Activated CD4-positive, alpha-beta T cell treated with anti-CD3 and anti-CD28 coated beads, Interleukin-2, amount 10 ng/mL, durations not matched to agents 24 days and 14 days (primary cell): ENCODE data around the gene FNDC3B. TPM values are rescaled to one million over a fixed set of nuclear protein-coding genes. Genes with fewer than 3 reads are reported as not detected.
A peak's percentile ranks its signal among the peaks of the same experiment; 100 is the strongest.
"Not testable (repeated sequence)": the region's sequence is repeated elsewhere in the genome, so short reads cannot be mapped to it uniquely, and the experiment has no call there.

ENCODE experiments used
- DNase-seq: peaks from one replicate; pipeline ENCODE4 v3.0.0; 2022
- H3K27ac Mint-ChIP-seq: one replicate; pipeline ENCODE4 v1.8.0; 2022; ENCODE audit warnings: mild to moderate bottlenecking, mixed read lengths
- H3K27me3 Mint-ChIP-seq: one replicate; pipeline ENCODE4 v1.8.0; 2022; ENCODE audit warnings: mixed read lengths
- H3K36me3 Mint-ChIP-seq: one replicate; pipeline ENCODE4 v1.8.0; 2022; ENCODE audit warnings: low read depth, mild to moderate bottlenecking, mixed read lengths
- H3K4me1 Mint-ChIP-seq: one replicate; pipeline ENCODE4 v1.8.0; 2021; ENCODE audit warnings: mixed read lengths
- H3K4me3 Mint-ChIP-seq: one replicate; pipeline ENCODE4 v1.8.0; 2022; ENCODE audit warnings: mild to moderate bottlenecking, moderate library complexity, mixed read lengths
- H3K9me3 Mint-ChIP-seq: one replicate; pipeline ENCODE4 v1.8.0; 2021; ENCODE audit warnings: mixed read lengths
- intact Hi-C: fragments of 100-400 bp; cut with micrococcal nuclease; formaldehyde crosslinking; loops from one replicate; pipeline ENCODE4 v1.15.1; 2023
- total RNA-seq: library from RNA; stranded (reverse); gene quantifications from 2 replicates; pipeline ENCODE4 v1.2.3, GENCODE V29; 2022

The FNDC3B gene
- total RNA-seq, 1 donor from 2014 or later: 19.6 TPM

DNA sequence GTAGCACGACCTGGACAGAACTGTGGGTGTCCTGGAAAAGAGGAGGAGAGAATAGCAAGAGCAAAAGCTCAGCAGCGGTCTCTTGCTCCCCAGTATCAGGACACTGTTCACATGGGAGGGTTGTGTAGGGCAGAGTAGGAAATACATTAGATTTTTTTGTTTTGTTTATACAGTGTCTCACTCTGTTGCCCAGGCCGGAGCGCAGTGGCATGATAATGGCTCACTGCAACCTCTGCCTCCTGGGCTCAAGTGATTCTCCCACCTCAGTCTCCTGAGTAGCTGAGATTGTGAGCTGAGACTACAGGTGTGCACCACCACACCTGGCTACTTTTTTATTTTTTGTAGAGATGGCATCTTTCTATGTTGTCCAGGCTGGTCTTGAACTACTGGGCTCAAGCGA, 53.3 kb downstream of the FNDC3B start:
- Mint-ChIP-seq H3K36me3 (peaks cover 3% of the 10 kb centered on the region), H3K4me3 (no peak overlapping the region), H3K9me3 (no peaks in the 10 kb centered on the region), H3K27ac (no peak overlapping the region), H3K27me3 (no peaks in the 10 kb centered on the region), H3K4me1 (peaks cover 46% of the 10 kb centered on the region)
- intact Hi-C loops: no loop called here
- DNase-seq: no peak

DNA sequence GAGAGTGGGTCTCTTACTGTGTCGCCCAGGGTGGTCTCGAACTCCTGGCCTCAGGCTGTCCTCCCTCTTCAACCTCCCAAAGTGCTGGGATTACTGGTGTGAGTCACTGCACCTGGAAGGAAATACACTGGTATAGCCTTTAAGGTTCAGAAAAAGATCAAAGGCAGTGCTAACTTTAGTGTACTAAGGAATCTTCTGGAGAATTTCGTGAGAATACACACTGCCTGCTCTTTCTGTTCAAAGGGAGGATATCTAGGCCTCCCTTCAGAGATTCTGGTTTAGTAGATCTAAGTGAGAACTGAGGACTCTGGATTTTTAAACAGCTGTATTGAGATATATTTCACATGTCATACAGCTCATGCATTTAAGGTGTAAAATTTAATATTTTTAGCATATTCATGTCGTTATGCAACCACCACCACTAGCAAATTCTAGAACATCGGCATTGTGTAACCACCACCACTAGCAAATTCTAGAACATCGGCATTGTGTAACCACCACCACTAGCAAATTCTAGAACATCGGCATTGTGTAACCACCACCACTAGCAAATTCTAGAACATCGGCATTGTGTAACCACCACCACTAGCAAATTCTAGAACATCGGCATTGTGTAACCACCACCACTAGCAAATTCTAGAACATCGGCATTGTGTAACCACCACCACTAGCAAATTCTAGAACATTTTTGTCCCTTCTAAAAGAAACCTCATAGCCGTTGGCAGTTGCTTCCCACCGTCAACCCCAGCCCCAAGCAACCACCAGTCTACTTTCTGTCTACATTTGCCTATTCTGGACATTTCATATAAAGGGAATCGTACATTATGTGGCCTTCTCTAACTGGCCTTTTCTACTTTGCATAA, 54.4 kb downstream of the FNDC3B start:
- H3K9me3 Mint-ChIP-seq, H3K36me3 Mint-ChIP-seq, H3K27ac Mint-ChIP-seq, intact Hi-C loops, H3K27me3 Mint-ChIP-seq, DNase-seq, H3K4me3 Mint-ChIP-seq: not testable (repeated sequence)
- peaks cover 40% of the 10 kb centered on the region for H3K4me1 Mint-ChIP-seq

DNA sequence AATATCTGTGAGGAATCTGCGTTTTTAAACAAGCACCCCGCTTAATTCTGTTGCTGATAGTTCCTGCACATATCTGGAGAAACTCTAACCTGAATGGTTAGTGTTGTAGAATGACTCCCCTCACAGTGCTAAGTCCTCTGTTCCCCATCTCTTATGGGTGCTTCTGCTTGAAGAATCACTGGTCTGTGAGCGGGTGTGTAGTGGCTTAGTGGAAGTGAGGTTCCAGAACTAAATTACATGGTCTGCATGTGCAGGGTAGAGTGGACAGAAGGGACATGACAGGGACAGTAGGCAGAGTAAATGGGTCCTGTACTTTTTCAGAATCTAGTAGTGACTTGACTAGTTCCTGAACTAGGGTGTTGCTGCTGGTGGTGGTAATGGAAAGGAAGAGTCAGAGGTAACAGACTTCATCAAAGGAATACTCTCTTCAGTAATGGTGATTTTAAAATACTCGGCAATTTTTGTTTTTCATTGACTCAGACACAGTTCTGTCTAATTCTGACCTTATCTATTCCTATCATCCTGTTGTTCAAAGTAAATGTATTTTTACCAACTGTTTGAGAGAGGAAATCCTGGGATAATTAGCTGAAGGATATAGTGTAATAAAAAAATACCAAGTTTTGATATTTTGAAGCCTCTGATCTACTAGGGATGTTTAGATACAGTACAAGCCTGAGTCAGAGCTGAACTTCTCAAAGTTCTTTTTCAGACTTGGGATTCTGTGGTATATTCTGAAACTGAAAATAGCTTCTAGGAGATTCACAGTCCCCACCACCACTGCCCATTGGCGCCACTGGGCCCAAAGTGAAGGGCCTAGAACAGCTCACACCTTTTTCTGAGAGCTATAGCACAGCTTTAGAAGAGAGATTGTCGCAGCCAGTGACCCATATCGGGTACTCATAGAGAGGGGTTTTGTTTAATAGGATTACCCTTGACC, 55.5 kb downstream of the FNDC3B start:
- peak; percentile 79 for DNase-seq
- no peaks in the 10 kb centered on the region for H3K9me3 Mint-ChIP-seq
- peak overlapping the region; percentile 40 for H3K27ac Mint-ChIP-seq
- H3K27me3 Mint-ChIP-seq: no peaks in the 10 kb centered on the region
- H3K36me3 Mint-ChIP-seq: peaks cover 4% of the 10 kb centered on the region
- H3K4me1 Mint-ChIP-seq: peaks cover 44% of the 10 kb centered on the region
- intact Hi-C loops: loop anchor here (1.0 to 5.0 kb wide), 2 partner anchors 12 to 37 kb away; no protein-coding TSS in a partner anchor
- peak overlapping the region; percentile 1 for H3K4me3 Mint-ChIP-seq

DNA sequence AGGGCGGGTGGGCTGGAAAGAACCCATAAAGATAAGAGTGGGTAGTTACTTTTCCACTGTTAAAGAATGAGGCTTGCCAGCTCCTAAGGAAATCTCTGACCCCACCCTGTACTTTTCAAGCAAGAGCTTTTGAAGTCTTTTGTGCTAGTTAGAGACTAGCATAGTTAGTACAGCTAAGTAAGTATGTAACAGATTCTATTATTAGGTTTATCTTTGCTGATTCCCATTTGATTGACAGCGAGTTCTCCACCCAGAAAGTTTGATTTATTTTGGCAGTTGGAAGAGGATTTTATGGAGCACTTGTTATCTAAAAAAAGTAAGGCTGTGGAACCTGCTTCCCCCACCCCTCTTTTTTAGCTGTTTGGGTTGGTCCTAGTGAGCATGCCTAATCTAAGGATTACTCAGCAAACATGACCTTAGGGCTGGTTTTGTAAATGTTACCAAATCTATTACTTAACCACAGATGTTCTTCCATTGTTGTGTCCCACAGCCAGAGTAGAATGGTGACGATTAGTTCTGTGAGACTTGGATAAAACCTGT, 57.6 kb downstream of the FNDC3B start:
- Mint-ChIP-seq H3K9me3 (no peaks in the 10 kb centered on the region), H3K27ac (no peak overlapping the region), H3K36me3 (peaks cover 4% of the 10 kb centered on the region), H3K27me3 (no peaks in the 10 kb centered on the region), H3K4me3 (no peak overlapping the region), H3K4me1 (peaks cover 36% of the 10 kb centered on the region)
- intact Hi-C loops: loop anchor here (5.0 kb wide), 1 partner anchor 35 kb away; no protein-coding TSS in a partner anchor
- DNase-seq: no peak

DNA sequence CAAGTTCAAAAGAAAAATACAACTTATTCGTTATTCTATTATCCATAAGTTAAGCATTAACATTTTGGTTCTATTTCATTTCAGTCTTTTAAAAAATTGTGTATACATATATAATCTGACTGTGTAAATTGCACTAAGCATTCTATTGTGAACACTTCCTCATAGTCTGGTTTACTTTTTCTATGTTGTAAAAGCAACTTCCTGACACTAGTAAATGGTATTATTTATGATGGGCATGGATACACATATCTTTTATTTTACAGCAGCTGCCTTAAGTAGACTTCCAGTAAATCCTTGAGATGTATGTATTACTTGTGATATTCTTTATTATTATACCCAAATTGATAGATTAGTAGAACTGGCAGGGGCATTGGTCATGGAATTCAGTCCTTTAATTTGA, 58.2 kb downstream of the FNDC3B start:
- Mint-ChIP-seq H3K4me1 (peaks cover 39% of the 10 kb centered on the region), H3K27ac (no peak overlapping the region), H3K9me3 (no peaks in the 10 kb centered on the region), H3K4me3 (no peak overlapping the region), H3K27me3 (no peaks in the 10 kb centered on the region), H3K36me3 (peaks cover 2% of the 10 kb centered on the region)
- intact Hi-C loops: loop anchor here (5.0 kb wide), 1 partner anchor 35 kb away; no protein-coding TSS in a partner anchor
- DNase-seq: no peak

DNA sequence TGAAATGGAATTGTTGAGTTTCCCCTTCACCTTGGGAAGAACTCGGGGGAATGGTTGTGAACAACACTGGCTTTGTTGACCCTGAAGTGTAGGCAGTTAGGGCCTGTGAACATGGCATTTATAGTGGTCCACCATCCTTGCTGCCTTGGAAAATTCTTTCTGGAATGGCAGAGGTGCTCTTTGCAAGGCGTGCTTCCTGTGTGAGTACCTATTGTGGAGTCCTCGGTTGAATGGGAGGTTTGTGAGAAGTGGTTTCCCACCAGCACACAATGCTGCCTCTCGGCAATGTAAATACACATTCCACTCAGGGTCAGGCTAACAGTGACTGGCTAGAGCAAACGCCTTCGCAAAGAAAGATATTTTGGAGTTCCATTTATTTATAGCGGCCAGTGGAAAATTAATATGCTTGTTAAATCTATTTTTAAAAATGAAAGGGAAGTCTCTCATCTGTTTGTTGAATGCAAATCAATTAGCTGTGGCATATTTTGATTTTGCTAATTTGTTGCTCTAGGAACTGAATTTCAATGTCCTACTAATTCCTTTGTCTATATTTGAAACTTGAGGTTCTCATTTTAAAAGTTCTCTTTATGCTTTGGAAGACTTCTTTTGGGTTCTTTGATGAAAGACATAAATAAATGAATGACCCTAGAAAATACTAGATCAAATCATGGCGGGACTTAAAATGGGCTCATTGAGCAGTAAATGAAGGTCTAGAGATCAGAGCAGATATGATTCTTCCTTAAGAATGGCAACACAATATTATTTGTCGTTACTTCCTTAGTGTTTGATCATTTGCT, 59.5 kb downstream of the FNDC3B start:
- Mint-ChIP-seq H3K36me3 (peaks cover 2% of the 10 kb centered on the region), H3K9me3 (no peaks in the 10 kb centered on the region), H3K27ac (no peak overlapping the region), H3K4me3 (no peak overlapping the region), H3K27me3 (no peaks in the 10 kb centered on the region), H3K4me1 (peaks cover 44% of the 10 kb centered on the region)
- DNase-seq: no peak
- intact Hi-C loops: loop anchor here (5.0 kb wide), 1 partner anchor 33 kb away; no protein-coding TSS in a partner anchor

DNA sequence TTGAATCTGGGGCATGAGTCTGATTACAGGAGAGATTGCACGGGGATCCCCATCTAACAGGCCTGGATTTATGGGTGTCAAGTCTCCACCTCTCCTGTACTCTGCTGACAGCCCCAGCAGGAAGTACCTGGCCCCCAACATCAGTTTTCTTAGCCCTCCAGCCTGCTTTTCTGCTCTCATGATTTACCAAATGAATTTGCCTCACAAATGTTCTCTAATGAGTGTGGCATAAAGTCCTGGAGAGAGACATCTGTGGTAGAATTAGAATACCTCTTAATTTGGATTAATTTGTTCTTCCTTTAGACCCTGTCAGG, 60.1 kb downstream of the FNDC3B start:
- Mint-ChIP-seq H3K4me3 (no peak overlapping the region), H3K9me3 (no peaks in the 10 kb centered on the region), H3K27ac (no peak overlapping the region), H3K4me1 (peaks cover 44% of the 10 kb centered on the region), H3K27me3 (peaks cover 1% of the 10 kb centered on the region), H3K36me3 (peaks cover 2% of the 10 kb centered on the region)
- intact Hi-C loops: loop anchor here (5.0 kb wide), 1 partner anchor 33 kb away; no protein-coding TSS in a partner anchor
- DNase-seq: no peak

DNA sequence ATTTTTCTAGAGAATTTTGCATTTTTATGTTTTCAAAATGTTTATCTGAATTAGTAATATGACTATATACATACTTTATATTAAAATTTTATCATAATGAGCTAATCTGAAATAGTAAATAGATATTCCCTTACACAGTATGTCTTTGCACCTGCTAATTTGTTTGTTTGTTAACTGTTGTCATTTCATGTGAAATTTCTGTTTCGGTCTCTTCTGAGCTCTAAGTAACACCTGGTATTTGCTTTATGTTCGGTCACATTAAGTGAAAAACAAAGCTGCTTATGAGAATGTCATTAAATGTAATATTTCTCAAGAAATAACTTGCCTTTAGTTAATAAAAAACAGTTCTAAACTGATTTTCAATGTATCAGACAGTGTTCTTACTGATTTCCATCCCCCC, 61.1 kb downstream of the FNDC3B start:
- no peak for DNase-seq
- H3K9me3 Mint-ChIP-seq: no peaks in the 10 kb centered on the region

DNA sequence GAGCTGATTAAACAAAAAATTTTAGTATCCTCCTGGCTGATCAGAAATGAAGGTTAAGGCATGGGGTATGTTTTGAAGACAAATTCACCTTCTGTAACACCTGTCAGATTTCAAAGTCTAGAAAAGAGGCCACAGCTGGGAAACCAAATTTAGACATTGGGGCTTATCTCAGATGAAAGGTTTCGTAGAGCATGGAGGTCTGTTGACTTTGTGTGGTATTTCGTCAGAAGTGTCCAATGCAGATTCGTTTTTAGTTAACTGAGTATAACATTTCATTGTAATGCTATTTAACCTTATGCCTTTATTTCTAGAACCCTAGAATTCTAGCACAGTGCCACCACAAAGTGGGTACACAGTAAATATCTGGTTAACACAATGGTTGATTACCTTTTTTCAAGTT, 61.7 kb downstream of the FNDC3B start:
- Mint-ChIP-seq H3K27me3 (peaks cover 2% of the 10 kb centered on the region), H3K4me3 (no peak overlapping the region), H3K27ac (no peak overlapping the region), H3K4me1 (peaks cover 42% of the 10 kb centered on the region), H3K36me3 (peaks cover 7% of the 10 kb centered on the region), H3K9me3 (no peaks in the 10 kb centered on the region)
- DNase-seq: no peak
- intact Hi-C loops: loop anchor here (10.0 kb wide), 2 partner anchors 226 to 646 kb away; no protein-coding TSS in a partner anchor

More for the DNA sequence above, 61.1 kb downstream of the FNDC3B start:
- peaks cover 2% of the 10 kb centered on the region for H3K27me3 Mint-ChIP-seq
- peaks cover 41% of the 10 kb centered on the region for H3K4me1 Mint-ChIP-seq
- no peak overlapping the region for H3K4me3 Mint-ChIP-seq
- intact Hi-C loops: loop anchor here (10.0 kb wide), 2 partner anchors 226 to 646 kb away; no protein-coding TSS in a partner anchor
- peaks cover 4% of the 10 kb centered on the region for H3K36me3 Mint-ChIP-seq
- no peak overlapping the region for H3K27ac Mint-ChIP-seq

DNA sequence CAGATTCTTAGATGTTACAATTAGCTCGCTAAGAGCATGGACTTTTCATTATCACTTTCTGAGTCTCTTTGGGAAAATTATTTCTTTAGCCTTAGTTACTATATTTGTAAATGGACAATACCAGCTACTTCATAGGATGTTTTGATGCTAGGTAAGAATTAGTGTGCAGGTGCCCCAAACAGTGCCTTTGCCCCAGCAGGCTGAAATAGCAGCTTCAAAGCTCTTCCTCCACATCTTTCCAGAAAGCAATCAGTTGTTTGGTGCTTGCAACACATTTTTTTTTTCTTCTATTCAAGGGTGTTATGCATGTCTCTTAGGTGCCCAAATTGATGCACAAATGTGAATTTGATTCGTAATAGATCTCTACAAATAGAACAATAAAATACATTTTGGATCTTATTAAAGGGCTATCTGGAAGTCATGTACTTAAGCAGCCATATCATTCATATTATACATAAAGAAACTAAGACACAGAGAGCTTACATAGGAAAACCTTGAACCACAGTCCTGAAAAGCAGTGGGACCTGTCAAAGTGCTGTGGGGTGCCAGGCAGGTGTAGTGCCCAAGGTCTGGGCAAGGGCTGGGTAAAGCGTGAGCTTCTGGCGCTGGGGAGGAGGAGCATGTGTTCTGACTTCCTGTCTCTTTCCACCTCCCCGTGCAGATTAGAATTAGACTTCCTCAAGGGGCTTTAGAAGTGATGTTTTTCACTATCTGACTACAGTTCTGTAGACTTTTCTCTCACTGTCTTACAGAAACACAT, 62.9 kb downstream of the FNDC3B start:
- intact Hi-C loops: loop anchor here (10.0 kb wide), 2 partner anchors 228 to 648 kb away; no protein-coding TSS in a partner anchor
- peak overlapping the region; percentile 7 for H3K27ac Mint-ChIP-seq
- H3K27me3 Mint-ChIP-seq: peaks cover 4% of the 10 kb centered on the region
- no peaks in the 10 kb centered on the region for H3K9me3 Mint-ChIP-seq
- H3K4me3 Mint-ChIP-seq: peak overlapping the region; percentile 33
- H3K36me3 Mint-ChIP-seq: peaks cover 10% of the 10 kb centered on the region
- peaks cover 45% of the 10 kb centered on the region for H3K4me1 Mint-ChIP-seq
- peak; percentile 76 for DNase-seq

DNA sequence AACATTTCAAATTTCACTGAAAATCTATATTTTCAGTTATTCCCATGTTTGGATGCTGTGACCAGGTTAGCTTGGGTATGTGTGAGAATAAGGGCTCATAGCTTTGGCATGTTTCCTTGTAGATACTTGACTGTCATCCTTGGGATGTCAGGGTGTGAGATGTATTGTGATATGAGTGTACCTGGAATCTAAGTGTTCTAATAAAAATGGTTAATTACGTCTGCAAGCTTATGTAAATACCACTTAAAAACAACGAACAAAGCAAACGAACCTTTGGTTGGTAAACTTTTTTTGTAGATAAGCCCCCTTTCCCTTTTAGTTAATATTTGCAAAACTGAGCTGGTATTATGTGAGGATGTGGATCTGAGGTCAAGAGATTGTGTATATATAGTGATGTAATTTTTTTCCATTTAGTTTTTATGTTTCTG, 63.5 kb downstream of the FNDC3B start:
- Mint-ChIP-seq H3K4me3 (peak overlapping the region; percentile 33), H3K27me3 (peaks cover 4% of the 10 kb centered on the region), H3K27ac (no peak overlapping the region), H3K36me3 (peaks cover 10% of the 10 kb centered on the region), H3K9me3 (no peaks in the 10 kb centered on the region), H3K4me1 (peaks cover 51% of the 10 kb centered on the region)
- intact Hi-C loops: loop anchor here (10.0 kb wide), 2 partner anchors 228 to 648 kb away; no protein-coding TSS in a partner anchor
- DNase-seq: no peak

DNA sequence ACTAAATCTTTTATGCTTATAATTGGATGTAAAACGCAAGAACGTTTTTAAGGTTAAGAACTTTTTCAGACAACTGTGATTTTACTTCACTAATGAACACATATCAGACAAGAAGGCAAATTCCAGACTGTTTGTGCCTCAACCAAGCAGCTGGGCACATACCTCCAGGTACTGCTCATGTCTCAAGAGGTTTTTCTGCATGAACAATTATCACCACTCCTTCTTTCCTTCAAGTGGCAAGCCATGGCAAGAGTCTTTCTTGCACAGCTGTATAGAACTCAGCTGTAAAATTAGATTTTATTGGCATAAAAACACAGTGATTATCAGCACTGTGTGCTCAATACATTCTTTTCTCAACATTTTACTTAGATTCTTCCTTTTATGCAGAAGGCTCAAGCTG, 64.3 kb downstream of the FNDC3B start:
- peaks cover 4% of the 10 kb centered on the region for H3K27me3 Mint-ChIP-seq
- H3K4me1 Mint-ChIP-seq: peaks cover 57% of the 10 kb centered on the region
- no peak overlapping the region for H3K27ac Mint-ChIP-seq
- peak; percentile 49 for DNase-seq
- intact Hi-C loops: loop anchor here (10.0 kb wide), 2 partner anchors 229 to 649 kb away; no protein-coding TSS in a partner anchor
- H3K4me3 Mint-ChIP-seq: no peak overlapping the region
- H3K36me3 Mint-ChIP-seq: peaks cover 8% of the 10 kb centered on the region
- H3K9me3 Mint-ChIP-seq: no peaks in the 10 kb centered on the region
